Neural cell (in vitro differentiated cells): ENCODE data around the gene DCP1A. TPM values are rescaled to one million over a fixed set of nuclear protein-coding genes. Genes with fewer than 3 reads are reported as not detected.

Experiments used
- H2AFZ ChIP-seq: fragments of 200-600, 300-800 bp; sonication (generic), shearing (Covaris generic); 2 replicates; pipeline ENCODE4 v1.6.0; 2014; ENCODE audit warnings: low read depth, mild to moderate bottlenecking, antibody characterized with exemption, low read length, moderate library complexity
- H3F3A ChIP-seq: fragments of 200-600 bp; shearing (Covaris generic); 2 replicates; pipeline ENCODE4 v1.6.1; 2016; ENCODE audit warnings: mild to moderate bottlenecking, moderate library complexity, mixed read lengths, antibody characterized with exemption, low read length; ENCODE audit not compliant: insufficient read depth, poor library complexity, severe bottlenecking
- H3K27ac ChIP-seq: fragments of 200-600, 300-800 bp; sonication (generic), shearing (Covaris generic); 2 replicates; pipeline ENCODE4 v1.5.1; 2014; ENCODE audit warnings: mild to moderate bottlenecking, low read length, moderate library complexity
- H3K27me3 ChIP-seq: fragments of 300-800, 200-600 bp; sonication (generic), shearing (Covaris generic); 2 replicates; pipeline ENCODE4 v1.6.0; 2014; ENCODE audit warnings: mild to moderate bottlenecking, low read depth, low read length, moderate library complexity; ENCODE audit not compliant: insufficient read depth
- H3K36me3 ChIP-seq: fragments of 300-800, 200-600 bp; sonication (generic), shearing (Covaris generic); 2 replicates; pipeline ENCODE4 v1.5.1; 2014; ENCODE audit warnings: mild to moderate bottlenecking, antibody characterized with exemption, low read length, moderate library complexity; ENCODE audit not compliant: insufficient read depth
- H3K4me2 ChIP-seq: fragments of 300-800, 200-600 bp; sonication (generic), shearing (Covaris generic); 2 replicates; pipeline ENCODE4 v1.6.0; 2014; ENCODE audit warnings: mild to moderate bottlenecking, low read length
- H3K4me3 ChIP-seq: fragments of 300-800, 200-600 bp; sonication (generic), shearing (Covaris generic); 2 replicates; pipeline ENCODE4 v1.5.1; 2014; ENCODE audit warnings: mild to moderate bottlenecking, low read length, moderate library complexity
- H3K79me2 ChIP-seq: fragments of 200-600 bp; shearing (Covaris generic); replicated peaks from 2 replicates; pipeline ENCODE4 v1.6.0; 2014; ENCODE audit warnings: mild to moderate bottlenecking, low read length, moderate library complexity; ENCODE audit not compliant: insufficient read depth
- H3K9ac ChIP-seq: fragments of 300-800, 200-600 bp; sonication (generic), shearing (Covaris generic); 2 replicates; pipeline ENCODE4 v1.6.1; 2016; ENCODE audit warnings: mild to moderate bottlenecking, low read length, mixed read lengths
- H3K9me2 ChIP-seq: fragments of 200-600 bp; shearing (Covaris generic); 2 replicates; pipeline ENCODE4 v1.6.1; 2016; ENCODE audit warnings: mild to moderate bottlenecking, low read length, mixed read lengths; ENCODE audit not compliant: insufficient read depth
- H3K9me3 ChIP-seq: fragments of 200-600, 300-800 bp; sonication (generic), shearing (Covaris generic); 2 replicates; pipeline ENCODE4 v1.6.1; 2016; ENCODE audit warnings: mild to moderate bottlenecking, mixed run types, low read length, moderate library complexity, mixed read lengths
- H4K20me1 ChIP-seq: fragments of 200-600 bp; shearing (Covaris generic); 2 replicates; pipeline ENCODE4 v1.6.1; 2016; ENCODE audit warnings: mild to moderate bottlenecking, mixed run types; ENCODE audit not compliant: insufficient read depth
- EP300 ChIP-seq: fragments of 450-650 bp; conservative IDR thresholded peaks from 2 replicates; pipeline ENCODE4 v1.6.1; 2014; ENCODE audit warnings: antibody characterized with exemption, mild to moderate bottlenecking, moderate library complexity; ENCODE audit not compliant: poor library complexity, severe bottlenecking
- EZH2 ChIP-seq: fragments of 200-600, 300-800 bp; shearing (Covaris generic), sonication (generic); IDR thresholded peaks from 2 replicates; pipeline ENCODE4 v1.6.1; 2014; ENCODE audit warnings: antibody characterized with exemption, low read length, borderline replicate concordance, mild to moderate bottlenecking; ENCODE audit not compliant: insufficient read depth, poor library complexity, severe bottlenecking
- MXI1 ChIP-seq: fragments of 450-650 bp; conservative IDR thresholded peaks from 2 replicates; pipeline ENCODE4 v1.6.1; 2014; ENCODE audit warnings: antibody characterized with exemption, mild to moderate bottlenecking; ENCODE audit not compliant: poor library complexity, severe bottlenecking
- POLR2AphosphoS5 ChIP-seq: IDR thresholded peaks from 2 replicates; pipeline ENCODE4 v1.6.1; 2012
- RAD21 ChIP-seq: fragments of 450-650 bp; conservative IDR thresholded peaks from 2 replicates; pipeline ENCODE4 v1.6.1; 2014; ENCODE audit warnings: antibody characterized with exemption, mild to moderate bottlenecking, moderate library complexity
- SMC3 ChIP-seq: fragments of 450-650 bp; conservative IDR thresholded peaks from 2 replicates; pipeline ENCODE4 v1.6.1; 2014; ENCODE audit warnings: antibody characterized with exemption, mild to moderate bottlenecking, moderate library complexity; ENCODE audit not compliant: poor library complexity
- TAF1 ChIP-seq: IDR thresholded peaks from 2 replicates; pipeline ENCODE4 v1.6.1; 2012; ENCODE audit warnings: low read depth
- polyA plus RNA-seq: library from polyadenylated mRNA; depleted of rRNA; stranded (reverse); fragments of >200 nt; gene quantifications from 2 replicates; pipeline ENCODE4 v1.2.3, GENCODE V29; 2014
- TF ChIP-seq, protein P1 (sequence below): IDR thresholded peaks from 2 replicates; pipeline ENCODE4 v1.6.1; 2012; ENCODE audit warnings: borderline replicate concordance
- TF ChIP-seq, protein P2 (sequence below): fragments of 450-650 bp; IDR thresholded peaks from 2 replicates; pipeline ENCODE4 v1.5.1; 2014; ENCODE audit warnings: antibody characterized with exemption, mild to moderate bottlenecking, moderate library complexity; ENCODE audit not compliant: poor library complexity, severe bottlenecking

DCP1A gene
- polyA plus RNA-seq, 1 donor from 2014 or later = 12.5 TPM

DNA sequence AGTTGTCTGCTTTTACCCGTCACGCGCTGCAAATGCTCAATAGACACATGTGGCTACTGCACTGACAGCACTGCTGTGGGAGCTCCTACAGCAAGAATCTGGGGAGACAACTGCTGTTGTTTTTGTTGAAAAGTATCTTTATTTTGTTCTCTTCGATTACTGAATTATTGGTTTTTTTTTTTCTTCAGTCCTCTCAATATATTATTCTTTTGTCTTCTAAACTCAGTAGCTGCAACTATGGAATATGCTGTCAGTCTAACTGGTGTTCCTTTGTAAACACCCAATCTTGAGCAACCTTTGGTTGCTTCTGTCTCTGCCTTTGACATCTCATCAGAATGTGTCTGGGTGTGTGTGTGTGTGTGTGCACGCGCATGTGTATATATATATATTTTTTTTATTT, 12.6 kb downstream of the DCP1A start (continued):
- TF ChIP-seq EP300 (no peak), TAF1 (no peak)

DNA sequence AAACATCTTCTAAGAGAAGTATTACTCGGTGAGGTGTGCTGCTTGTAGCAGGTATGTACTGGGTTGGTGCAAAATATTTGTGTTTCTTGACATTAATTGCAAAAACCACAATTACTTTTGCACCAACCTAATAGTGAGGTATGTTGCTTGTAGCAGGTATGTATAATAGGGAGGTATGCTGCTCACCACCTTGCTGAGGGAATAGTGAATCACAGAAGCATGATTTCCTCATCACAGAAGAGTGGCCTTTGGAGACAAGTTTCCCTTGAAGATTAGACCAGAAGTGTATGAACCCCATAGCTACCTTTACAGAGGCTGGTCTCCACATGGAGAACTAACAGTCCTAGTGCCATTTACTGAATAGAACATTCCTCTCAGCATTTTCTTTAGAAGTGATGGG, 15.5 kb downstream of the DCP1A start:
- Histone ChIP-seq H3K9me2 (no peaks in the 10 kb centered on the region), H4K20me1 (no peaks in the 10 kb centered on the region), H3F3A (no peaks in the 10 kb centered on the region), H3K36me3 (no peaks in the 10 kb centered on the region), H3K27me3 (no peaks in the 10 kb centered on the region), H3K27ac (no peak overlapping the region), H3K79me2 (peaks cover 10% of the 10 kb centered on the region), H2AFZ (no peak overlapping the region), H3K9me3 (no peaks in the 10 kb centered on the region), H3K4me2 (no peak overlapping the region), H3K4me3 (no peak overlapping the region), H3K9ac (no peak overlapping the region)
- no peak for TF ChIP-seq SMC3
- no peak for TF ChIP-seq TAF1
- TF ChIP-seq, protein P1, sequence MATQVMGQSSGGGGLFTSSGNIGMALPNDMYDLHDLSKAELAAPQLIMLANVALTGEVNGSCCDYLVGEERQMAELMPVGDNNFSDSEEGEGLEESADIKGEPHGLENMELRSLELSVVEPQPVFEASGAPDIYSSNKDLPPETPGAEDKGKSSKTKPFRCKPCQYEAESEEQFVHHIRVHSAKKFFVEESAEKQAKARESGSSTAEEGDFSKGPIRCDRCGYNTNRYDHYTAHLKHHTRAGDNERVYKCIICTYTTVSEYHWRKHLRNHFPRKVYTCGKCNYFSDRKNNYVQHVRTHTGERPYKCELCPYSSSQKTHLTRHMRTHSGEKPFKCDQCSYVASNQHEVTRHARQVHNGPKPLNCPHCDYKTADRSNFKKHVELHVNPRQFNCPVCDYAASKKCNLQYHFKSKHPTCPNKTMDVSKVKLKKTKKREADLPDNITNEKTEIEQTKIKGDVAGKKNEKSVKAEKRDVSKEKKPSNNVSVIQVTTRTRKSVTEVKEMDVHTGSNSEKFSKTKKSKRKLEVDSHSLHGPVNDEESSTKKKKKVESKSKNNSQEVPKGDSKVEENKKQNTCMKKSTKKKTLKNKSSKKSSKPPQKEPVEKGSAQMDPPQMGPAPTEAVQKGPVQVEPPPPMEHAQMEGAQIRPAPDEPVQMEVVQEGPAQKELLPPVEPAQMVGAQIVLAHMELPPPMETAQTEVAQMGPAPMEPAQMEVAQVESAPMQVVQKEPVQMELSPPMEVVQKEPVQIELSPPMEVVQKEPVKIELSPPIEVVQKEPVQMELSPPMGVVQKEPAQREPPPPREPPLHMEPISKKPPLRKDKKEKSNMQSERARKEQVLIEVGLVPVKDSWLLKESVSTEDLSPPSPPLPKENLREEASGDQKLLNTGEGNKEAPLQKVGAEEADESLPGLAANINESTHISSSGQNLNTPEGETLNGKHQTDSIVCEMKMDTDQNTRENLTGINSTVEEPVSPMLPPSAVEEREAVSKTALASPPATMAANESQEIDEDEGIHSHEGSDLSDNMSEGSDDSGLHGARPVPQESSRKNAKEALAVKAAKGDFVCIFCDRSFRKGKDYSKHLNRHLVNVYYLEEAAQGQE = no peak
- no peak for TF ChIP-seq EZH2
- TF ChIP-seq RAD21 = no peak
- TF ChIP-seq POLR2AphosphoS5 = no peak
- TF ChIP-seq, protein P2, sequence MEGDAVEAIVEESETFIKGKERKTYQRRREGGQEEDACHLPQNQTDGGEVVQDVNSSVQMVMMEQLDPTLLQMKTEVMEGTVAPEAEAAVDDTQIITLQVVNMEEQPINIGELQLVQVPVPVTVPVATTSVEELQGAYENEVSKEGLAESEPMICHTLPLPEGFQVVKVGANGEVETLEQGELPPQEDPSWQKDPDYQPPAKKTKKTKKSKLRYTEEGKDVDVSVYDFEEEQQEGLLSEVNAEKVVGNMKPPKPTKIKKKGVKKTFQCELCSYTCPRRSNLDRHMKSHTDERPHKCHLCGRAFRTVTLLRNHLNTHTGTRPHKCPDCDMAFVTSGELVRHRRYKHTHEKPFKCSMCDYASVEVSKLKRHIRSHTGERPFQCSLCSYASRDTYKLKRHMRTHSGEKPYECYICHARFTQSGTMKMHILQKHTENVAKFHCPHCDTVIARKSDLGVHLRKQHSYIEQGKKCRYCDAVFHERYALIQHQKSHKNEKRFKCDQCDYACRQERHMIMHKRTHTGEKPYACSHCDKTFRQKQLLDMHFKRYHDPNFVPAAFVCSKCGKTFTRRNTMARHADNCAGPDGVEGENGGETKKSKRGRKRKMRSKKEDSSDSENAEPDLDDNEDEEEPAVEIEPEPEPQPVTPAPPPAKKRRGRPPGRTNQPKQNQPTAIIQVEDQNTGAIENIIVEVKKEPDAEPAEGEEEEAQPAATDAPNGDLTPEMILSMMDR = no peak
- TF ChIP-seq EP300 = no peak
- no peak for TF ChIP-seq MXI1

DNA sequence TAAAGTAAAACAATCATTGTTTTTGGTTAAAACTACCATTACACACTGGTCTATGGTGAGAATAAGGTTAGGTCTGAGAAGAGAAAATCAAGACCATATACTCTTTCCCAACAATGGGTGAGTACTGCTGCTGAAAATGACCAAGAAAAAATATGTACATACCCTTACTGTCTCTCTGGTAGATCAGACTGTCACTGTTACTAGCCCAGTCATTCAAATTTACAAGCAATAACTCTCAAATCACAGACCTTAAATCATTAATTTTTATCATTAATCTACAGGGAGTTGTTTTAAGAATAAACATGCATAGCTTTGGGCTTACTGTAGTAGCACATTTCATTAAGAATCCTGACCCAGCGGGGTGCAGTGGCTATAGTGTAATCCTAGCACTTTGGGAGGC, 17.4 kb downstream of the DCP1A start:
- Histone ChIP-seq H4K20me1 (no peaks in the 10 kb centered on the region), H3K27ac (no peak overlapping the region), H3K27me3 (no peaks in the 10 kb centered on the region)

More for the DNA sequence above, 17.4 kb downstream of the DCP1A start:
- TF ChIP-seq, protein P1 = no peak
- no peak for TF ChIP-seq MXI1
- TF ChIP-seq SMC3 = no peak
- H3K79me2 ChIP-seq = peaks cover 10% of the 10 kb centered on the region
- H3F3A ChIP-seq = no peaks in the 10 kb centered on the region
- H3K9ac ChIP-seq = no peak overlapping the region
- H3K9me3 ChIP-seq = no peaks in the 10 kb centered on the region
- H3K9me2 ChIP-seq = no peaks in the 10 kb centered on the region
- H3K4me3 ChIP-seq = no peak overlapping the region
- peaks cover 7% of the 10 kb centered on the region for H3K36me3 ChIP-seq
- no peak overlapping the region for H2AFZ ChIP-seq
- no peak overlapping the region for H3K4me2 ChIP-seq
